PC-3 (cell line): Measurements from ENCODE around the gene SLC39A12. TPM values are rescaled to one million over a fixed set of nuclear protein-coding genes. Genes with fewer than 3 reads are reported as not detected.

Experiments used
- ATAC-seq: fragments of 200-7000 bp; cut with Tn5 transposase; 2 replicates; pipeline ENCODE4 v1.9.1; 2020; ENCODE audit warnings: mild to moderate bottlenecking, moderate library complexity
- BruUV-seq: library from RNA; stranded (reverse); fragments of 400-500 nt; replicated peaks from 2 replicates; lab custom pipeline; 2021; lab: Mats Ljungman, UMichigan
- CTCF ChIA-PET: fragments of 300-600 bp; sonication (Branson Sonifier 250); formaldehyde crosslinking; loops from one replicate; lab custom pipeline; 2022; ENCODE audit warnings: antibody characterized with exemption; lab: Charles Lee
- POLR2A ChIA-PET: fragments of 300-600 bp; sonication (Branson Sonifier 250); formaldehyde crosslinking; loops from one replicate; lab custom pipeline; 2022; ENCODE audit warnings: antibody characterized with exemption; ENCODE audit not compliant: unreplicated experiment; lab: Charles Lee
- DNase-seq: peaks from one replicate; pipeline ENCODE4 v3.0.0-alpha.2; 2015
- H2AFZ ChIP-seq: fragments of 300-600 bp; sonication (generic); 2 replicates; pipeline ENCODE4 v1.6.0; 2016; ENCODE audit warnings: antibody characterized with exemption, low read length
- H3F3A ChIP-seq: fragments of 300-600 bp; sonication (generic); one replicate; pipeline ENCODE4 v1.6.0; 2017; ENCODE audit warnings: antibody characterized with exemption, low read length, control low read depth, mild to moderate bottlenecking; ENCODE audit not compliant: unreplicated experiment
- H3K27ac ChIP-seq: fragments of 300-600 bp; sonication (generic); 2 replicates; pipeline ENCODE4 v1.5.1; 2016; ENCODE audit warnings: mild to moderate bottlenecking, low read length
- H3K27me3 ChIP-seq: fragments of 300-600 bp; sonication (generic); 2 replicates; pipeline ENCODE4 v1.6.1; 2016; ENCODE audit warnings: low read length, mixed read lengths
- H3K36me3 ChIP-seq: fragments of 300-600 bp; sonication (generic); 2 replicates; pipeline ENCODE4 v1.6.1; 2016; ENCODE audit warnings: low read depth, mixed run types, low read length, mixed read lengths
- H3K4me1 ChIP-seq: fragments of 300-600 bp; sonication (generic); 2 replicates; pipeline ENCODE4 v1.5.1; 2016; ENCODE audit warnings: low read length; ENCODE audit not compliant: insufficient read depth
- H3K4me2 ChIP-seq: fragments of 300-600 bp; sonication (generic); 2 replicates; pipeline ENCODE4 v1.6.0; 2016; ENCODE audit warnings: low read length
- H3K4me3 ChIP-seq: fragments of 300-600 bp; sonication (generic); 2 replicates; pipeline ENCODE4 v1.5.1; 2016; ENCODE audit warnings: mild to moderate bottlenecking, low read length, mixed read lengths
- H3K79me2 ChIP-seq: fragments of 300-600 bp; sonication (generic); 2 replicates; pipeline ENCODE4 v1.6.1; 2017; ENCODE audit warnings: low read length, mixed read lengths
- H3K9ac ChIP-seq: fragments of 300-600 bp; sonication (generic); 2 replicates; pipeline ENCODE4 v1.6.0; 2016; ENCODE audit warnings: mild to moderate bottlenecking, low read length
- H3K9me2 ChIP-seq: fragments of 300-600 bp; sonication (generic); replicated peaks from 2 replicates; pipeline ENCODE4 v1.6.1; 2016; ENCODE audit warnings: mixed run types, low read length, mixed read lengths
- H3K9me3 ChIP-seq: fragments of 300-600 bp; sonication (generic); 2 replicates; pipeline ENCODE4 v1.6.1; 2016; ENCODE audit warnings: low read length, mixed read lengths
- H4K20me1 ChIP-seq: fragments of 300-600 bp; sonication (generic); 2 replicates; pipeline ENCODE4 v1.6.1; 2016; ENCODE audit warnings: low read length, mixed read lengths
- EZH2 ChIP-seq: fragments of 300-600 bp; sonication (generic); IDR thresholded peaks from one replicate; pipeline ENCODE4 v1.6.1; 2017; ENCODE audit warnings: antibody characterized with exemption, mild to moderate bottlenecking, low read length; ENCODE audit not compliant: unreplicated experiment
- EZH2phosphoT487 ChIP-seq: fragments of 300-600 bp; sonication (generic); IDR thresholded peaks from 2 replicates; pipeline ENCODE4 v1.6.1; 2018; ENCODE audit warnings: mild to moderate bottlenecking, antibody characterized with exemption, low read length, borderline replicate concordance
- intact Hi-C: fragments of 100-400 bp; cut with micrococcal nuclease; formaldehyde crosslinking; loops from 2 replicates; pipeline ENCODE4 v1.9.0; 2023
- total RNA-seq: library from RNA; depleted of rRNA; stranded (reverse); fragments of >200 nt; gene quantifications from 2 replicates; pipeline ENCODE4 v1.2.3, GENCODE V29; 2014
- TF ChIP-seq, protein P1 (sequence below): fragments of 300-600 bp; sonication (generic); conservative IDR thresholded peaks from 2 replicates; pipeline ENCODE4 v1.5.1; 2017; ENCODE audit warnings: antibody characterized with exemption, low read depth, mild to moderate bottlenecking, low read length

The SLC39A12 gene
- total RNA-seq, 1 experiment from 2014 or later = not detected

GRCh38 chr10:18005781-18006456 lies 54.2 kb downstream of the SLC39A12 start:
- Histone ChIP-seq H3K9me2 (no peaks in the 10 kb centered on the region), H3K9me3 (no peaks in the 10 kb centered on the region), H3K36me3 (no peaks in the 10 kb centered on the region), H3F3A (no peaks in the 10 kb centered on the region), H4K20me1 (no peaks in the 10 kb centered on the region), H3K4me3 (peak overlapping the region; percentile 18; the same call in 1 of the 2 replicates), H3K4me2 (peak overlapping the region; percentile 56), H3K27ac (no peak overlapping the region), H3K79me2 (no peaks in the 10 kb centered on the region), H3K9ac (no peak overlapping the region), H3K4me1 (peaks cover 13% of the 10 kb centered on the region; the same call in 1 of the 2 replicates), H3K27me3 (no peaks in the 10 kb centered on the region), H2AFZ (peak overlapping the region; percentile 53; the same call in 1 of the 2 replicates)
- ChIA-PET POLR2A (no interaction called here), CTCF (no interaction called here)
- DNase-seq (peak; percentile 7), ATAC-seq (no peak)
- no TSS peak for BruUV-seq
- intact Hi-C loops = no loop called here
- TF ChIP-seq, protein P1, sequence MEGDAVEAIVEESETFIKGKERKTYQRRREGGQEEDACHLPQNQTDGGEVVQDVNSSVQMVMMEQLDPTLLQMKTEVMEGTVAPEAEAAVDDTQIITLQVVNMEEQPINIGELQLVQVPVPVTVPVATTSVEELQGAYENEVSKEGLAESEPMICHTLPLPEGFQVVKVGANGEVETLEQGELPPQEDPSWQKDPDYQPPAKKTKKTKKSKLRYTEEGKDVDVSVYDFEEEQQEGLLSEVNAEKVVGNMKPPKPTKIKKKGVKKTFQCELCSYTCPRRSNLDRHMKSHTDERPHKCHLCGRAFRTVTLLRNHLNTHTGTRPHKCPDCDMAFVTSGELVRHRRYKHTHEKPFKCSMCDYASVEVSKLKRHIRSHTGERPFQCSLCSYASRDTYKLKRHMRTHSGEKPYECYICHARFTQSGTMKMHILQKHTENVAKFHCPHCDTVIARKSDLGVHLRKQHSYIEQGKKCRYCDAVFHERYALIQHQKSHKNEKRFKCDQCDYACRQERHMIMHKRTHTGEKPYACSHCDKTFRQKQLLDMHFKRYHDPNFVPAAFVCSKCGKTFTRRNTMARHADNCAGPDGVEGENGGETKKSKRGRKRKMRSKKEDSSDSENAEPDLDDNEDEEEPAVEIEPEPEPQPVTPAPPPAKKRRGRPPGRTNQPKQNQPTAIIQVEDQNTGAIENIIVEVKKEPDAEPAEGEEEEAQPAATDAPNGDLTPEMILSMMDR = no peak
- TF ChIP-seq EZH2phosphoT487 (no peak), EZH2 (no peak)

GRCh38 chr10:18008986-18009385 lies 57.3 kb downstream of the SLC39A12 start:
- no peaks in the 10 kb centered on the region for H3F3A ChIP-seq
- BruUV-seq = no TSS peak
- TF ChIP-seq EZH2 = no peak
- TF ChIP-seq, protein P1 = no peak
- no peak for TF ChIP-seq EZH2phosphoT487

GRCh38 chr10:18010050-18010449 lies 58.3 kb downstream of the SLC39A12 start:
- H4K20me1 ChIP-seq = no peaks in the 10 kb centered on the region
- H3K4me2 ChIP-seq = peak overlapping the region; percentile 45
- no peaks in the 10 kb centered on the region for H3F3A ChIP-seq
- H3K9me2 ChIP-seq = no peaks in the 10 kb centered on the region
- H3K4me3 ChIP-seq = no peak overlapping the region
- intact Hi-C loops = no loop called here
- H3K79me2 ChIP-seq = no peaks in the 10 kb centered on the region
- no peaks in the 10 kb centered on the region for H3K36me3 ChIP-seq
- ChIA-PET POLR2A (no interaction called here), CTCF (no interaction called here)
- H3K9me3 ChIP-seq = no peaks in the 10 kb centered on the region
- H3K27ac ChIP-seq = no peak overlapping the region
- no TSS peak for BruUV-seq
- no peak for ATAC-seq
- peaks cover 13% of the 10 kb centered on the region; the same call in 1 of the 2 replicates for H3K4me1 ChIP-seq
- H3K27me3 ChIP-seq = no peaks in the 10 kb centered on the region
- peak; percentile 40 for DNase-seq
- TF ChIP-seq, protein P1 = no peak
- no peak for TF ChIP-seq EZH2phosphoT487
- no peak for TF ChIP-seq EZH2
- no peak overlapping the region for H3K9ac ChIP-seq
- H2AFZ ChIP-seq = 0 out of 2 replicates have a peak overlapping the region, but pooled peaks have one; percentile 26

More at GRCh38 chr10:18008986-18009385, 57.3 kb downstream of the SLC39A12 start:
- H3K27ac ChIP-seq = no peak overlapping the region
- no peak overlapping the region for H3K9ac ChIP-seq
- H3K9me2 ChIP-seq = no peaks in the 10 kb centered on the region
- no peak overlapping the region for H3K4me2 ChIP-seq
- ChIA-PET POLR2A (no interaction called here), CTCF (no interaction called here)
- intact Hi-C loops = no loop called here
- no peak overlapping the region for H2AFZ ChIP-seq
- no peaks in the 10 kb centered on the region for H4K20me1 ChIP-seq
- no peak overlapping the region for H3K4me3 ChIP-seq
- no peaks in the 10 kb centered on the region for H3K79me2 ChIP-seq
- no peaks in the 10 kb centered on the region for H3K36me3 ChIP-seq
- no peaks in the 10 kb centered on the region for H3K27me3 ChIP-seq
- ATAC-seq (no peak), DNase-seq (no peak)
- H3K4me1 ChIP-seq = peaks cover 13% of the 10 kb centered on the region; the same call in 1 of the 2 replicates
- H3K9me3 ChIP-seq = no peaks in the 10 kb centered on the region
